IMR-90 (cell line): ENCODE measurements around the gene TRIM44.

ENCODE experiments used
- BHLHE40 ChIP-seq: fragments of 150-350 bp; IDR thresholded peaks from 2 replicates; pipeline ENCODE4 v1.6.1; 2016; ENCODE audit warnings: mild to moderate bottlenecking, low read depth, low read length
- CEBPB ChIP-seq: IDR thresholded peaks from 2 replicates; pipeline ENCODE4 v1.6.1; 2012; ENCODE audit warnings: low read depth, low read length, improper control_type of control experiment
- CHD1 ChIP-seq: IDR thresholded peaks from 2 replicates; pipeline ENCODE4 v1.6.1; 2012; ENCODE audit warnings: low read depth, low read length, improper control_type of control experiment
- CTCF ChIP-seq: conservative IDR thresholded peaks from 2 replicates; pipeline ENCODE4 v1.5.1; 2012; ENCODE audit warnings: mild to moderate bottlenecking, low read depth, low read length, improper control_type of control experiment
- FOS ChIP-seq: fragments of 150-350 bp; IDR thresholded peaks from 2 replicates; pipeline ENCODE4 v1.6.1; 2016; ENCODE audit warnings: low read depth, low read length
- MAFK ChIP-seq: IDR thresholded peaks from 2 replicates; pipeline ENCODE4 v1.6.1; 2012; ENCODE audit warnings: low read depth, low read length, improper control_type of control experiment
- MAZ ChIP-seq: IDR thresholded peaks from 2 replicates; pipeline ENCODE4 v1.6.1; 2012; ENCODE audit warnings: low read depth, mild to moderate bottlenecking, low read length, improper control_type of control experiment, moderate library complexity, borderline replicate concordance
- POLR2A ChIP-seq: IDR thresholded peaks from 2 replicates; pipeline ENCODE4 v1.6.1; 2012; ENCODE audit warnings: mild to moderate bottlenecking, low read depth, low read length
- RCOR1 ChIP-seq: IDR thresholded peaks from 2 replicates; pipeline ENCODE4 v1.6.1; 2012; ENCODE audit warnings: mild to moderate bottlenecking, low read length, improper control_type of control experiment; ENCODE audit not compliant: insufficient replicate concordance
- RFX5 ChIP-seq: IDR thresholded peaks from 2 replicates; pipeline ENCODE4 v1.8.0; 2012; ENCODE audit warnings: low read depth, mild to moderate bottlenecking, low read length, moderate library complexity
- USF2 ChIP-seq: fragments of 150-350 bp; IDR thresholded peaks from 2 replicates; pipeline ENCODE4 v1.6.1; 2017; ENCODE audit warnings: mild to moderate bottlenecking, antibody characterized with exemption, low read length, low read depth
- TF ChIP-seq, protein P1 (sequence below): fragments of 150-350 bp; IDR thresholded peaks from 2 replicates; pipeline ENCODE4 v1.6.1; 2016; ENCODE audit warnings: low read depth, mild to moderate bottlenecking, low read length, moderate library complexity, borderline replicate concordance

DNA sequence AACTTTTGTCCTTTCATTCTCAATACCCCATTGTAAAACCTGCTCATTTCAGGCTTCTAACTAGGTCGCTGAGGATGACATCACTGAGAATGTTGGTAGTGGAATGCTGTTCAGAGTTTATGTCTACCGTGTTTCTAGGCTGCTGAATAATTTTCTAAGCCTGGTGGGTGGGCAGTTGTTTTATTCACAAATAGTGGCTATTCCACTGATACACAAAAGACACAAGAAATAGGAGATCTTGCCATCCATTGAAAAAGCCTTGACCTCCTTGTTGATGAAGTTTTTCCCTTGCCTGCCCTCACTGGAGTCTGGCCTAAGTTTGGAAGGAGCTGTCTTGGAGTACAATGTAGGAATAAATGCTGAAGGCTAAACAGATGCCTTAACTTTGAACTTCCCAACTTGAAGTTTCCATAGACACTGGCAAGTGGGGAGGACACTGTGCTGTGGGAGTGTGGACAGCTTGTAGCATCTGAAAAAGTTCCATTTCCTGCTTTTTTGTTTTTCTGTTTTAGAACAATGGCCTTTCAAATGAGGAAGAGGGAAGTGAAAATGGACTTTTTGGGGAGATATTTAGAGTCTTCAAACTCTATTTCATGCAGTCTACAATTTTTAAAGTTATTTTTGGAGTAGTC, 59.2 kb downstream of the TRIM44 start:
- TF ChIP-seq CTCF (no peak), POLR2A (no peak), RCOR1 (no peak), MAZ (no peak), FOS (no peak), CHD1 (no peak), RFX5 (no peak), USF2 (no peak), CEBPB (no peak), BHLHE40 (no peak), MAFK (no peak)
- TF ChIP-seq, protein P1, sequence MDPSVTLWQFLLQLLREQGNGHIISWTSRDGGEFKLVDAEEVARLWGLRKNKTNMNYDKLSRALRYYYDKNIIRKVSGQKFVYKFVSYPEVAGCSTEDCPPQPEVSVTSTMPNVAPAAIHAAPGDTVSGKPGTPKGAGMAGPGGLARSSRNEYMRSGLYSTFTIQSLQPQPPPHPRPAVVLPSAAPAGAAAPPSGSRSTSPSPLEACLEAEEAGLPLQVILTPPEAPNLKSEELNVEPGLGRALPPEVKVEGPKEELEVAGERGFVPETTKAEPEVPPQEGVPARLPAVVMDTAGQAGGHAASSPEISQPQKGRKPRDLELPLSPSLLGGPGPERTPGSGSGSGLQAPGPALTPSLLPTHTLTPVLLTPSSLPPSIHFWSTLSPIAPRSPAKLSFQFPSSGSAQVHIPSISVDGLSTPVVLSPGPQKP, result no peak
